ENCODE data around the gene HDAC4. TPM values are rescaled to one million over a fixed set of nuclear protein-coding genes. Genes with fewer than 3 reads are reported as not detected.

Gene HDAC4
- total and polyA plus RNA-seq, 9 donors = 7.0 to 74.0 (median 46.3) TPM

DNA sequence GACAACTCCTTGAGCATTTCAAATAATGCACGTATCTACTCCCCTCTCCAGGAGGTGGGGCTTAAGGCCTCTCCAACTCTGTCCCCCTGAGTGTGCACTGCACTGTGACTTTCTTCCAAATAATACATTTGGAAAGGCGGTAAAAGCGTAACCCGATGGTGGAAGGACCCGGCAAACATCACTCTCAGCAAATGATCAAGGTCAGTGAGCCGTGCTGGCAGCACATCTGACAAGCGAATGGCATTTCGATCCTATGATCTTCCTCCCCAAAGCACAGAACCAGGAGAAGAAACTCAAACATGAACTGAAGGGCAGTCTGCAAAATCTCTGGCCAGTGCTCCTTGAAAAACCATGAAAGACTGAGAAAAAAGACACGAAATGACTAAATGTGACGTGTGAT, 344.2 kb downstream of the HDAC4 start:
- no peak for DNase-seq
- H3K36me3 ChIP-seq = no peaks in the 10 kb centered on the region
- intact Hi-C loops (cut with DNase I) = no loop called here

DNA sequence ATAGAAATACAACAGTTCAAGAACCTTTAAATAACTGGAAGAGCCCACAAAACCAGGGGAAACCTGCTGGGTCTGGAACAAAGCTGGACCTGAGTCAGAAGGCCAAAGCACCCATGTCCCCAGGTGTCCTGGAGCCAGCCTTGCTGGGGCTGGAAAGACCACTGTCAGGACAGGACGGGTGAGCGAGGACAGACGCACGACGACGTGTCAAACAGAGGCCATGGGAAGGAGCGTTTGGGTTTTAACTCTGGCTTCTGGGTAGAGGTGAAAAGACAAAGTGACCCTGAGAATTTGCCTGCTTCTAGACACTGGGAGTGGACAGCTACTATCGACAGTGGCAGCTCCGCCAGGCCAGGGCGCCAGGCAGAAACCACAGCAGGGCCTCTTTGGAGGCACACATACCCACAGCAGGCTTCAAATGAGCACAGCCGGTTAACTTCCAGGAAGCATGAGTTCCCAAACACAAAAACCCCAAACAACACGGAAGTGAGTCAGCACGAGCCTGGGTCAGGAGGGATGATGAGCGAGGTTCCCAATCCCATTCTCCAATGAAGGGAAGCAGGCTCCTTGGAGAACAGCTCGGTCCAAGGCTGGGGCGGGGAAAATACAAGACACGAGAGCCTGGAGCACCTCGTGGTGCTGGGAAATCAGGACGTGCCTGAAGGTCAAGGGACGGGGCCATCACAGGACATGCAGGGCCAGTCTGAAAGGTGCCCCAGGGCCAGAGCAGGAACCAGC, 344.9 kb downstream of the HDAC4 start:
- no peak overlapping the region for H3K4me3 ChIP-seq
- no peaks in the 10 kb centered on the region for H3K36me3 ChIP-seq
- H3K27ac ChIP-seq = no peak overlapping the region
- WGBS, 3 donors = 85 to 90% (median 90%) methylated on average over 20 of the region's 20 CpGs
- no peaks in the 10 kb centered on the region for H3K9me3 ChIP-seq
- H3K27me3 ChIP-seq = no peaks in the 10 kb centered on the region
- H3K4me1 ChIP-seq (ENCODE audit: insufficient read depth) = no peaks in the 10 kb centered on the region
- intact Hi-C loops (cut with DNase I) = no loop called here
- DNase-seq = peak in 1 of 5 donors; percentile 27
- TF ChIP-seq POLR2A (IDR thresholded peaks at IDR 0.05) (no peak), EP300 (IDR thresholded peaks at IDR 0.05) (no peak)
- TF ChIP-seq, protein P1, sequence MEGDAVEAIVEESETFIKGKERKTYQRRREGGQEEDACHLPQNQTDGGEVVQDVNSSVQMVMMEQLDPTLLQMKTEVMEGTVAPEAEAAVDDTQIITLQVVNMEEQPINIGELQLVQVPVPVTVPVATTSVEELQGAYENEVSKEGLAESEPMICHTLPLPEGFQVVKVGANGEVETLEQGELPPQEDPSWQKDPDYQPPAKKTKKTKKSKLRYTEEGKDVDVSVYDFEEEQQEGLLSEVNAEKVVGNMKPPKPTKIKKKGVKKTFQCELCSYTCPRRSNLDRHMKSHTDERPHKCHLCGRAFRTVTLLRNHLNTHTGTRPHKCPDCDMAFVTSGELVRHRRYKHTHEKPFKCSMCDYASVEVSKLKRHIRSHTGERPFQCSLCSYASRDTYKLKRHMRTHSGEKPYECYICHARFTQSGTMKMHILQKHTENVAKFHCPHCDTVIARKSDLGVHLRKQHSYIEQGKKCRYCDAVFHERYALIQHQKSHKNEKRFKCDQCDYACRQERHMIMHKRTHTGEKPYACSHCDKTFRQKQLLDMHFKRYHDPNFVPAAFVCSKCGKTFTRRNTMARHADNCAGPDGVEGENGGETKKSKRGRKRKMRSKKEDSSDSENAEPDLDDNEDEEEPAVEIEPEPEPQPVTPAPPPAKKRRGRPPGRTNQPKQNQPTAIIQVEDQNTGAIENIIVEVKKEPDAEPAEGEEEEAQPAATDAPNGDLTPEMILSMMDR (IDR thresholded peaks at IDR 0.05) = no peak

More for the DNA sequence above, 344.2 kb downstream of the HDAC4 start:
- Histone ChIP-seq H3K27ac (no peak overlapping the region), H3K9me3 (no peaks in the 10 kb centered on the region), H3K4me1 (ENCODE audit: insufficient read depth) (no peaks in the 10 kb centered on the region), H3K4me3 (no peak overlapping the region), H3K27me3 (no peaks in the 10 kb centered on the region)
- TF ChIP-seq EP300 (IDR thresholded peaks at IDR 0.05) = no peak
- no peak for TF ChIP-seq POLR2A (IDR thresholded peaks at IDR 0.05)
- TF ChIP-seq, protein P1 (IDR thresholded peaks at IDR 0.05) = no peak
- WGBS, 3 donors = 87 to 92% (median 91%) methylated on average over 10 of the region's 10 CpGs

DNA sequence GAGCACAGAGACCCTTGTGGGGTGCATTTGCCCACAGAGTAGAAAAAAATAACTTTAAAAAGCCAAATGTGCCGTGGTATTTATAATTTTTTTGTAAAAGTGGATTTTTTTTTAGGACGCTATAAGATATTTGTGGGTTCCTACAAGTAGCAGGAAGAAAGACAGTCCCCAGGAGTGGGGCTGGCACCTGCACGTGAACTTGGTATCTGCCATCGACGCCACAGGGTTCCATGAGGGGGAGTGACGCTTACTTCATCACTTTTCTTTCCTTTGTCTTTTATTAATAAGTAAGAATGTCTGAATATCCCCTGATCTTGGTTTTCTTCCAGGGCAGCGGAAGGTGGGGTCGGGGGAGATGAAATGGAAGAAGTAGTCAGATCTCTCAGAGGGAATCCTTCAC, 345.9 kb downstream of the HDAC4 start:
- peak in 1 of 5 donors; percentile 14 for DNase-seq
- H3K4me3 ChIP-seq = no peak overlapping the region
- intact Hi-C loops (cut with DNase I) = no loop called here
- WGBS, 3 donors = 93 to 96% (median 94%) methylated on average over 8 of the region's 8 CpGs
- no peaks in the 10 kb centered on the region for H3K27me3 ChIP-seq
- no peaks in the 10 kb centered on the region for H3K36me3 ChIP-seq
- H3K27ac ChIP-seq = no peak overlapping the region
- H3K9me3 ChIP-seq = peaks cover 0 to 4% of the 10 kb centered on the region in 2 donors
- no peaks in the 10 kb centered on the region for H3K4me1 ChIP-seq (ENCODE audit: insufficient read depth)
- TF ChIP-seq POLR2A (IDR thresholded peaks at IDR 0.05) (no peak), EP300 (IDR thresholded peaks at IDR 0.05) (no peak)
- TF ChIP-seq, protein P1 (IDR thresholded peaks at IDR 0.05) = no peak

DNA sequence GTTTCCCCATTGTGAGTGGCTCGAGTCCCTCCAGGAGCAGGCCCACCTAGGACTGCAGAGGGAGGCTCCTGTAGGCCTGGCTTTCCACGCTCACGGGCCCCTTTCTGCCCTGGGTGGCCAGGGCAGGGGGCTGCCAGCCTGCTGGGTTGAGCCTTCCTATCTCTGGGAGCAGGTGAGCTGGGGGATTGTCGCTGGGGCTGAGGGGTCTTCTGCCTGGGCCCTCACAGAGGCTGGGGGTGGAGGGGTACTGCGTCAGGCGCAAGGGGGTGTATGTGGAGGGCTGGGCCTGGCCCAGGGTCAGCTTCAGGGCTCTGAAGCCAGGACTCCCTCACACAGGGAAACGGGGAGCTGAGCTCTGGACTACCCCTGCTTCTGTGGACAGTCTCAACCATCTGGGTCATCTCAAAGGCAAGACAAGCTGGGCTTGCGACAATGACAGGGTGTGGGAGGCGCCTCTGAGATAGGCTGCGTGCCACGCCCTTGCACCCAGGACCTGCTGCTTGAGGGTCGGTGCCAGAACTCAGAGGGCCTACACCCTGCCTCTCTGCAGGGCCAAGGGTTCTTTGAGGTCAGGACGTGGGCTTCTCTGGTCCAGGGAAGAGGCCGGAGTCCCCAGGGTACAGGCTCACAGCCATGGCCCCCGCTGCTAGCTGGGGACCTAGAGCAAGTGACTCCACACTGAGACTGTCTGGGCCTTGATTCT, 346.9 kb downstream of the HDAC4 start:
- H3K4me3 ChIP-seq = no peak overlapping the region
- TF ChIP-seq EP300 (IDR thresholded peaks at IDR 0.05) (no peak), POLR2A (IDR thresholded peaks at IDR 0.05) (no peak)
- TF ChIP-seq, protein P1 (IDR thresholded peaks at IDR 0.05) = no peak
- H3K27ac ChIP-seq = no peak overlapping the region
- peaks cover 0 to 4% of the 10 kb centered on the region in 2 donors for H3K9me3 ChIP-seq
- no peaks in the 10 kb centered on the region for H3K4me1 ChIP-seq (ENCODE audit: insufficient read depth)
- WGBS, 3 donors = 80 to 86% (median 83%) methylated on average over 15 of the region's 15 CpGs
- H3K27me3 ChIP-seq = no peaks in the 10 kb centered on the region
- intact Hi-C loops (cut with DNase I) = no loop called here
- no peaks in the 10 kb centered on the region for H3K36me3 ChIP-seq
- peak in 2 of 5 donors; percentile 13 to 19 for DNase-seq
